SU-DHL-6 (cell line): ENCODE data around the gene MS4A10.

Source experiments
- EZH2phosphoT487 ChIP-seq: fragments of 200-600 bp; sonication (generic), shearing (Covaris generic); conservative IDR thresholded peaks from 2 replicates; pipeline ENCODE4 v1.6.1; 2018; ENCODE audit warnings: mild to moderate bottlenecking, antibody characterized with exemption, low read length, moderate library complexity, mixed read lengths
- TF ChIP-seq, protein P1 (sequence below): fragments of 200-600 bp; sonication (generic); IDR thresholded peaks from one replicate; pipeline ENCODE4 v1.5.1; 2017; ENCODE audit warnings: antibody characterized with exemption, mild to moderate bottlenecking, low read length, moderate library complexity; ENCODE audit not compliant: insufficient read depth, poor library complexity, severe bottlenecking

DNA sequence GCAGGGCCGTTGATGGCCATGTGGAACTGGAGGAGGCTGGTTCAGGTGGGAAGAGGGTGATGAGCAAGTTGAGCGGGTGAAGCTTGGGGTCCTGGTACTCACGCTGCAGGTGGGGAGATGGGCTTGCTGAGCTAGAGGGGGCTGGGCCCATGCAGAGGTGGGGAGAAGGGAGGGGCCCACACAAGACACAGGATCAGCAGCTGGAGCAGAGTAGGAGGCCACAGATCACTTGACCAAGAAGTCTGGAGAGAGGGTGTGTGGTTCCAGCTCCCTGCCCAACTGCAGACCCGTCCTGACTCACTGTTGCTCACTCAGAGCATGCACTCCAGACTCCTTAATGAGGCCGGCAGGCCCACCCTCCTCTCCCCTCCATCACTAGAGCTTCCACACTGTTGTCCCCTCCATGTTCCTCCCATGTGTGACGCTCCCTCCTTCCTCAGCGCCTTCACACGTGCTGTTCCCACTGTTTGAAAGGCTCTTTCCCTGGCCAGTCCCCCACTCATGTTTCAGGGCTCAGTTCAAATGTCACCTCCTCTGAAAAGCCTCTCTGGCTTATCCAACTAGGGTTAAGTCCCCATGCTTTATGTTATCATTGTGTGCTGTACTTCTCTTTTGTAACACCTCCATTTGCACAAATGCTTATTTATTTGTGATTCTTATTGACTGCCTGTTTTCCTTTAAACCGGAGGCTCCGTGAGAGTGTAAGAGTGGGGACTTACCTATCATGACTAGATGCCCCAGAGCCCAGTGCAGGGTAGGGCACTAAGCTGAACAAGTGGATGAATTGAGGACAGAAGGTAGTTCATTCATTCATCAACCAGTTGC is 59.1 kb downstream of the MS4A10 start:
- TF ChIP-seq, protein P1, sequence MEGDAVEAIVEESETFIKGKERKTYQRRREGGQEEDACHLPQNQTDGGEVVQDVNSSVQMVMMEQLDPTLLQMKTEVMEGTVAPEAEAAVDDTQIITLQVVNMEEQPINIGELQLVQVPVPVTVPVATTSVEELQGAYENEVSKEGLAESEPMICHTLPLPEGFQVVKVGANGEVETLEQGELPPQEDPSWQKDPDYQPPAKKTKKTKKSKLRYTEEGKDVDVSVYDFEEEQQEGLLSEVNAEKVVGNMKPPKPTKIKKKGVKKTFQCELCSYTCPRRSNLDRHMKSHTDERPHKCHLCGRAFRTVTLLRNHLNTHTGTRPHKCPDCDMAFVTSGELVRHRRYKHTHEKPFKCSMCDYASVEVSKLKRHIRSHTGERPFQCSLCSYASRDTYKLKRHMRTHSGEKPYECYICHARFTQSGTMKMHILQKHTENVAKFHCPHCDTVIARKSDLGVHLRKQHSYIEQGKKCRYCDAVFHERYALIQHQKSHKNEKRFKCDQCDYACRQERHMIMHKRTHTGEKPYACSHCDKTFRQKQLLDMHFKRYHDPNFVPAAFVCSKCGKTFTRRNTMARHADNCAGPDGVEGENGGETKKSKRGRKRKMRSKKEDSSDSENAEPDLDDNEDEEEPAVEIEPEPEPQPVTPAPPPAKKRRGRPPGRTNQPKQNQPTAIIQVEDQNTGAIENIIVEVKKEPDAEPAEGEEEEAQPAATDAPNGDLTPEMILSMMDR: no peak
- no peak for TF ChIP-seq EZH2phosphoT487
